ENCODE measurements around the gene SPDYE18. TPM values are rescaled to one million over a fixed set of nuclear protein-coding genes. Genes with fewer than 3 reads are reported as not detected.
"Not testable (repeated sequence)": the region's sequence is repeated elsewhere in the genome, so short reads cannot be mapped to it uniquely, and the experiment has no call there.

SPDYE18 gene
- total RNA-seq, 1 experiment from 2014 or later: not detected

DNA sequence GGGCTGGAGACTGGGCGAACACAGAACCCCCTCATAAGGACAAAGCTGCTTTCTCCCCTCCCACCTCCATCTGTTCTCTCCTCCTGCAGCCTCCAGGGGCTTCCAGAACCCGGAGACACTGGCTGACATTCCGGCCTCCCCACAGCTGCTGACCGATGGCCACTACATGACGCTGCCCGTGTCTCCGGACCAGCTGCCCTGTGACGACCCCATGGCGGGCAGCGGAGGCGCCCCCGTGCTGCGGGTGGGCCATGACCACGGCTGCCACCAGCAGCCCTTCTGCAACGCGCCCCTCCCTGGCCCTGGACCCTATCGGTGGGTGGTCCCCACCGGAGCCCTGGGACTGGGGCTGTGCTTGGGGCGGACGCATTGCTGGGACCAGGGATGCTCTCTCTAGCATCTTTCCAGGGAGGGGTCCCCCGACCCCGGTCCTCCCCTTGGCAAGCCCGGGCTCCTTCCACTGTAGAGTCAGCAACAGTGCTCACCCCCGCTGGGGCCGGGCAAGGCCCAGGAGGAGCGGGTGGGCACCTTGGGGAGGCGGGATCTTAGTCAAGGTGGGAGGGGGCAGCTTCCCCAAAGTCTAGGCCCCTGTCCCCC, 56.8 kb downstream of the SPDYE18 start:
- H3K4me3 ChIP-seq (ENCODE audit: low read depth in 2 of 2, low read length in 2 of 2); BruUV-seq (replicated peaks); H3K27me3 ChIP-seq (ENCODE audit: control insufficient read depth, insufficient read depth, low read length); H3K27ac ChIP-seq (ENCODE audit: low read length); intact Hi-C loops (cut with micrococcal nuclease; ENCODE audit: unreplicated experiment); H3K9me3 ChIP-seq (ENCODE audit: control insufficient read depth, insufficient read depth, low read depth, low read length); POLR2A ChIA-PET; CTCF ChIA-PET; ATAC-seq; in situ Hi-C loops (cut with HindIII; ENCODE audit: low pct_unique_long_range_greater_than_20kb, low sequenced_read_pairs); H3K36me3 ChIP-seq (ENCODE audit: control insufficient read depth, insufficient read depth, low read length); H3K4me1 ChIP-seq (ENCODE audit: control insufficient read depth, insufficient read depth, low read length); DNase-seq (ENCODE audit: low read depth, low spot score): not testable (repeated sequence)

DNA sequence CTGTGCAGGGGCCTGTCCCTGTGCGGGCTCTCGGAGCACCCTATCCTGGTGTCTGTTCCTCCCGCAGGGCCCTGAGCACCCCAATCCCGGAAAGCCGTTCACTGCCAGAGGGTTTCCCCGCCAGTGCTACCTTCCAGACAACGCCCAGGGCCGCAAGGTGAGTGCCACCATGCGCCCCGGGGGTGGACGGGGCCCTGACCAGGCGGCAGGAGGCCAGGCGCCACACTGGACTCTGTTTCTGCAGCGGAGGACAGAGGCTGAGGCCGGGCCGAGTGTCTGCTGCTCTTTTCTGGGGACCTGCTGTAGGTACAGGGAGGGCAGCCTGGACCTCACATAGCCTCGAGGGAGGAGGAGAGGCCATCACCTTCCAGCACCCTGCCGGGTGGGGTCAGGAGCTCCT, 58.2 kb downstream of the SPDYE18 start:
- ATAC-seq; DNase-seq (ENCODE audit: low read depth, low spot score); H3K27ac ChIP-seq (ENCODE audit: low read length); H3K4me3 ChIP-seq (ENCODE audit: low read depth in 2 of 2, low read length in 2 of 2); BruUV-seq (replicated peaks); H3K36me3 ChIP-seq (ENCODE audit: control insufficient read depth, insufficient read depth, low read length); POLR2A ChIA-PET; H3K27me3 ChIP-seq (ENCODE audit: control insufficient read depth, insufficient read depth, low read length); H3K9me3 ChIP-seq (ENCODE audit: control insufficient read depth, insufficient read depth, low read depth, low read length); in situ Hi-C loops (cut with HindIII; ENCODE audit: low pct_unique_long_range_greater_than_20kb, low sequenced_read_pairs); intact Hi-C loops (cut with micrococcal nuclease; ENCODE audit: unreplicated experiment); H3K4me1 ChIP-seq (ENCODE audit: control insufficient read depth, insufficient read depth, low read length); CTCF ChIA-PET: not testable (repeated sequence)

DNA sequence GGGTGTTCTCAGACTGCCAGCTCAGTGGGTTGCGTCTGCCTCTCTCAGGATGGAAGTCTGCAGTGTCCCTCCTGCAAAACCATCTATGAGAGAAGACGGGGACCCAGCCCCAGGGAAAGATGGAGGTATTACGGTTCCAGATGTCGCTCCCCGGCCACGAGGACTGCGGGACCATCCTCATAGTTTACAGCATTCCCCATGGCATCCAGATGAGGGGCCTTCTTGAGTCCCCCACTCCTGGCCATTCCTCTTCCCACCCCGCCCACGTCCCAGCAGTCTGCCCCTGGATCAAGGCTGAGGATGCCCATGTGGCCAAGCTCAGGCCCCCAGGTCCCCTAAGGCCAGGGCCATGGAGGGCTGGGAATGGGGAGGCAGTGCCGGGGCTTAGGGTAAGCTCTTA, 59.1 kb downstream of the SPDYE18 start:
- H3K36me3 ChIP-seq (ENCODE audit: control insufficient read depth, insufficient read depth, low read length); BruUV-seq (replicated peaks); in situ Hi-C loops (cut with HindIII; ENCODE audit: low pct_unique_long_range_greater_than_20kb, low sequenced_read_pairs); CTCF ChIA-PET; DNase-seq (ENCODE audit: low read depth, low spot score); H3K9me3 ChIP-seq (ENCODE audit: control insufficient read depth, insufficient read depth, low read depth, low read length); H3K27ac ChIP-seq (ENCODE audit: low read length); H3K4me3 ChIP-seq (ENCODE audit: low read depth in 2 of 2, low read length in 2 of 2); H3K27me3 ChIP-seq (ENCODE audit: control insufficient read depth, insufficient read depth, low read length); ATAC-seq; POLR2A ChIA-PET; H3K4me1 ChIP-seq (ENCODE audit: control insufficient read depth, insufficient read depth, low read length); intact Hi-C loops (cut with micrococcal nuclease; ENCODE audit: unreplicated experiment): not testable (repeated sequence)

DNA sequence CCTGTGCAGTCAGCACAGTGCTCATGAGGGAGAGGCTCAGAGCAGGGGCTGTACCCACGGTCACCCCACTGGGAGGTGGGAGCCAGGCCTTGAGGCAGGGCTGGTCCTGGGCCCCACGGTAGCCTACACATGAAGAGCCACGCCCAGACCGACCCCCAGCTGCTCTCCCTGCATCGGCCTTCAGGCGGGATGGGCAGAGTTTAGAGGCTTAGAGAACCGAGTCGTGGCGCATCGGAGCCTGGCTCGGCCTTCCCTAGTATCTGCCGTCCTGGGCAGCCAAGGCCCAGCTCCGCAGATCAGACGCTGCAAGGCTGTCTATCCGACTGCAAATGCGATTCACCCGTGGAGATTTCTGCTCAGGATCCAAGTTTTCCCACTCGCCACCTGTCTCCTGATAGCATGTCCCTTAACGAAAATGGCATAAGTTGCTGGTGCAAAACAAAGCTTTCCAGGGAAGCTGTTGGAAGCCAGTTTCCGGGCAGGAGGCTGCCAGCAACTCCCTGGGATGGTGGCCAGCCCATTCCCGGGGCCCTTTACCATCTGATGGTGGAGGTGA, 59.6 kb downstream of the SPDYE18 start:
- DNase-seq (ENCODE audit: low read depth, low spot score); BruUV-seq (replicated peaks); in situ Hi-C loops (cut with HindIII; ENCODE audit: low pct_unique_long_range_greater_than_20kb, low sequenced_read_pairs); intact Hi-C loops (cut with micrococcal nuclease; ENCODE audit: unreplicated experiment); H3K9me3 ChIP-seq (ENCODE audit: control insufficient read depth, insufficient read depth, low read depth, low read length); H3K4me1 ChIP-seq (ENCODE audit: control insufficient read depth, insufficient read depth, low read length); H3K27ac ChIP-seq (ENCODE audit: low read length); ATAC-seq; POLR2A ChIA-PET; H3K4me3 ChIP-seq (ENCODE audit: low read depth in 2 of 2, low read length in 2 of 2); CTCF ChIA-PET; H3K36me3 ChIP-seq (ENCODE audit: control insufficient read depth, insufficient read depth, low read length); H3K27me3 ChIP-seq (ENCODE audit: control insufficient read depth, insufficient read depth, low read length): not testable (repeated sequence)

DNA sequence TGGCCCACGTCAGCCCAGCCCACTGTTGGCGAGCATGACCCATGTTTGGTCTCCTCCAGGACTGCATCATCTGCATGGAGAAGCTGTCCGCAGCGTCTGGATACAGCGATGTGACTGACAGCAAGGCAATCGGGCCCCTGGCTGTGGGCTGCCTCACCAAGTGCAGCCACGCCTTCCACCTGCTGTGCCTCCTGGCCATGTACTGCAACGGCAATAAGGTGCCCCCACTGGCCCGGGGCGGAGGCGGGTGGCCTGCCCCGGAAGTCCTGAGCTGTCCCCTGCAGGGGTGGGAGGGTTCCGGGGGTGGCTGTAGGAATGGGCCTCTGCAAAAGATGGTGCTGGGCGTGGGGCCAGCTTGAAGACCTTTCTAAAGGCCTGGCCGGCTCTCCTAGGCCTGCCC, 60.3 kb downstream of the SPDYE18 start:
- H3K27ac ChIP-seq (ENCODE audit: low read length); in situ Hi-C loops (cut with HindIII; ENCODE audit: low pct_unique_long_range_greater_than_20kb, low sequenced_read_pairs); H3K4me1 ChIP-seq (ENCODE audit: control insufficient read depth, insufficient read depth, low read length); H3K27me3 ChIP-seq (ENCODE audit: control insufficient read depth, insufficient read depth, low read length); H3K9me3 ChIP-seq (ENCODE audit: control insufficient read depth, insufficient read depth, low read depth, low read length); POLR2A ChIA-PET; DNase-seq (ENCODE audit: low read depth, low spot score); intact Hi-C loops (cut with micrococcal nuclease; ENCODE audit: unreplicated experiment); ATAC-seq; CTCF ChIA-PET; H3K4me3 ChIP-seq (ENCODE audit: low read depth in 2 of 2, low read length in 2 of 2); H3K36me3 ChIP-seq (ENCODE audit: control insufficient read depth, insufficient read depth, low read length); BruUV-seq (replicated peaks): not testable (repeated sequence)

Other genes starting within 250 kb of the SPDYE18 start
- not detected for gene SPDYE17, start 30.2 kb downstream of the SPDYE18 start, total RNA-seq (2021; ENCODE audit: unreplicated experiment)
- gene CCDC146, start 60.1 kb upstream of the SPDYE18 start, total RNA-seq (2021; ENCODE audit: unreplicated experiment): 1.2 TPM
- gene FGL2, start 137.3 kb upstream of the SPDYE18 start, total RNA-seq (2021; ENCODE audit: unreplicated experiment): not detected